SIG-M5 treated with dmso at 0.1 percent for 504 hours (cell line): Measurements from ENCODE around the gene EPB41.
"Not testable (repeated sequence)": the region's sequence is repeated elsewhere in the genome, so short reads cannot be mapped to it uniquely, and the experiment has no call there.

ENCODE experiments used
- DNase-seq: peaks from one replicate; lab custom pipeline; 2025; ENCODE audit not compliant: unreplicated experiment; lab: John Stamatoyannopoulos, UW

EPB41 gene

GRCh38 chr1:29043274-29043965 lies 129.1 kb downstream of the EPB41 start:
- DNase-seq = no peak

GRCh38 chr1:29044010-29044409 lies 129.6 kb downstream of the EPB41 start:
- no peak for DNase-seq

GRCh38 chr1:29045663-29046062 lies 131.3 kb downstream of the EPB41 start:
- not testable (repeated sequence) for DNase-seq

GRCh38 chr1:29047142-29047541 lies 132.8 kb downstream of the EPB41 start:
- DNase-seq = no peak

- no peak for DNase-seq
These were observed 135.8 kb downstream of the EPB41 start for GRCh38 chr1:29050166-29050565.

- no peak for DNase-seq
These were observed 137.7 kb downstream of the EPB41 start for GRCh38 chr1:29052100-29052499.

- DNase-seq = no peak
These were observed 138.6 kb downstream of the EPB41 start for GRCh38 chr1:29052941-29053340.

GRCh38 chr1:29055160-29055559 lies 140.8 kb downstream of the EPB41 start:
- no peak for DNase-seq

- no peak for DNase-seq
These were observed 141.9 kb downstream of the EPB41 start for GRCh38 chr1:29056256-29056655.

GRCh38 chr1:29057700-29058099 lies 143.3 kb downstream of the EPB41 start:
- DNase-seq = no peak

GRCh38 chr1:29062157-29062942 lies 148.0 kb downstream of the EPB41 start:
- DNase-seq = no peak

GRCh38 chr1:29064064-29064463 lies 149.7 kb downstream of the EPB41 start:
- DNase-seq = no peak

- DNase-seq = no peak
These were observed 162.8 kb downstream of the EPB41 start for GRCh38 chr1:29077155-29077554.

- DNase-seq = not testable (repeated sequence)
These were observed 165.7 kb downstream of the EPB41 start for GRCh38 chr1:29079916-29080629.

- DNase-seq = no peak
These were observed 166.8 kb downstream of the EPB41 start for GRCh38 chr1:29081201-29081600.

GRCh38 chr1:29082519-29082918 lies 168.2 kb downstream of the EPB41 start:
- no peak for DNase-seq

GRCh38 chr1:29083317-29084195 lies 169.2 kb downstream of the EPB41 start:
- no peak for DNase-seq

- DNase-seq = no peak
These were observed 169.8 kb downstream of the EPB41 start for GRCh38 chr1:29084196-29084521.

GRCh38 chr1:29090937-29091618 lies 176.7 kb downstream of the EPB41 start:
- DNase-seq = no peak

- not testable (repeated sequence) for DNase-seq
These were observed 178.3 kb downstream of the EPB41 start for GRCh38 chr1:29092704-29093103.
